H9 (cell line): ENCODE results near the gene UNC5B. TPM values are rescaled to one million over a fixed set of nuclear protein-coding genes. Genes with fewer than 3 reads are reported as not detected.

Source experiments
- DNase-seq: peaks from one replicate; pipeline ENCODE4 v3.0.0-alpha.2; 2017
- H2AFZ ChIP-seq: one replicate; pipeline ENCODE4 v1.6.1; 2013; ENCODE audit warnings: mild to moderate bottlenecking, low read length, control low read depth, moderate library complexity
- H2AK5ac ChIP-seq: 2 replicates; pipeline ENCODE4 v1.6.1; 2013; ENCODE audit warnings: low read length, control low read depth, mixed read lengths; ENCODE audit not compliant: insufficient read length
- H2BK120ac ChIP-seq: one replicate; pipeline ENCODE4 v1.6.1; 2013; ENCODE audit warnings: low read depth, mild to moderate bottlenecking, low read length, control low read depth, inconsistent platforms; ENCODE audit not compliant: poor library complexity, severe bottlenecking
- H2BK12ac ChIP-seq: 2 replicates; pipeline ENCODE4 v1.6.1; 2013; ENCODE audit warnings: low read length, control low read depth, mixed read lengths, low read depth; ENCODE audit not compliant: insufficient read length
- H2BK15ac ChIP-seq: 2 replicates; pipeline ENCODE4 v1.6.1; 2013; ENCODE audit warnings: low read depth, low read length, control low read depth
- H2BK20ac ChIP-seq: one replicate; pipeline ENCODE4 v1.6.1; 2013; ENCODE audit warnings: low read depth, mild to moderate bottlenecking, low read length, control low read depth, inconsistent platforms; ENCODE audit not compliant: poor library complexity, severe bottlenecking
- H2BK5ac ChIP-seq: 2 replicates; pipeline ENCODE4 v1.6.1; 2013; ENCODE audit warnings: low read length, control low read depth, mixed read lengths; ENCODE audit not compliant: insufficient read length
- H3K14ac ChIP-seq: 2 replicates; pipeline ENCODE4 v1.6.1; 2013; ENCODE audit warnings: low read length, control low read depth; ENCODE audit not compliant: insufficient read depth
- H3K18ac ChIP-seq: 2 replicates; pipeline ENCODE4 v1.6.1; 2013; ENCODE audit warnings: low read depth, mild to moderate bottlenecking, mixed read lengths, low read length, control low read depth; ENCODE audit not compliant: insufficient read length
- H3K23ac ChIP-seq: 2 replicates; pipeline ENCODE4 v1.6.1; 2013; ENCODE audit warnings: low read length, control low read depth, mixed read lengths, low read depth; ENCODE audit not compliant: insufficient read length
- H3K23me2 ChIP-seq: 2 replicates; pipeline ENCODE4 v1.6.1; 2013; ENCODE audit warnings: low read depth, mild to moderate bottlenecking, mixed read lengths, low read length, control low read depth; ENCODE audit not compliant: insufficient read length, poor library complexity, severe bottlenecking
- H3K27ac ChIP-seq: 2 replicates; pipeline ENCODE4 v1.5.1; 2013; ENCODE audit warnings: low read length, control low read depth, mixed read lengths, low read depth; ENCODE audit not compliant: insufficient read length
- H3K27me3 ChIP-seq: 2 replicates; pipeline ENCODE4 v1.6.1; 2013; ENCODE audit warnings: low read length, control low read depth, inconsistent platforms; ENCODE audit not compliant: insufficient read depth
- H3K4ac ChIP-seq: 2 replicates; pipeline ENCODE4 v1.6.1; 2013; ENCODE audit warnings: low read depth, mild to moderate bottlenecking, control low read depth, inconsistent platforms, low read length, moderate library complexity
- H3K4me1 ChIP-seq: 2 replicates; pipeline ENCODE4 v1.6.1; 2013; ENCODE audit warnings: low read length, control low read depth, inconsistent platforms; ENCODE audit not compliant: insufficient read depth
- H3K4me2 ChIP-seq: 2 replicates; pipeline ENCODE4 v1.6.1; 2013; ENCODE audit warnings: low read length, control low read depth, mixed read lengths; ENCODE audit not compliant: insufficient read length, insufficient read depth
- H3K56ac ChIP-seq: 2 replicates; pipeline ENCODE4 v1.6.1; 2013; ENCODE audit warnings: low read depth, mild to moderate bottlenecking, mixed read lengths, low read length, control low read depth; ENCODE audit not compliant: insufficient read length
- H3K79me1 ChIP-seq: 2 replicates; pipeline ENCODE4 v1.6.1; 2013; ENCODE audit warnings: low read depth, mild to moderate bottlenecking, moderate library complexity, low read length, control low read depth, inconsistent platforms; ENCODE audit not compliant: insufficient read depth, poor library complexity, severe bottlenecking
- H3K79me2 ChIP-seq: 2 replicates; pipeline ENCODE4 v1.6.1; 2013; ENCODE audit warnings: low read length, control low read depth, inconsistent platforms; ENCODE audit not compliant: insufficient read depth
- H3K9ac ChIP-seq: 2 replicates; pipeline ENCODE4 v1.6.1; 2013; ENCODE audit warnings: low read length, control low read depth, mixed read lengths; ENCODE audit not compliant: insufficient read length; ENCODE audit errors: extremely low read depth
- H3K9me3 ChIP-seq: one replicate; pipeline ENCODE4 v1.6.1; 2013; ENCODE audit warnings: low read depth, low read length, inconsistent platforms; ENCODE audit not compliant: control insufficient read depth
- H3T11ph ChIP-seq: one replicate; pipeline ENCODE4 v1.6.1; 2013; ENCODE audit warnings: mild to moderate bottlenecking, low read length, control low read depth, inconsistent platforms
- H4K20me1 ChIP-seq: one replicate; pipeline ENCODE4 v1.6.1; 2013; ENCODE audit not compliant: control insufficient read depth, insufficient read length, insufficient read depth
- H4K5ac ChIP-seq: 2 replicates; pipeline ENCODE4 v1.6.1; 2013; ENCODE audit warnings: low read depth, mild to moderate bottlenecking, mixed read lengths, low read length, control low read depth; ENCODE audit not compliant: insufficient read length
- H4K8ac ChIP-seq: replicated peaks from 2 replicates; pipeline ENCODE4 v1.6.1; 2013; ENCODE audit warnings: low read length, control low read depth, mixed read lengths, low read depth; ENCODE audit not compliant: insufficient read length
- H4K91ac ChIP-seq: 2 replicates; pipeline ENCODE4 v1.6.1; 2013; ENCODE audit warnings: low read depth, mild to moderate bottlenecking, moderate library complexity, mixed read lengths, low read length, control low read depth; ENCODE audit not compliant: insufficient read length
- H3K27ac Mint-ChIP-seq, 3 experiments: 2 replicates in 2 of 3; 3 replicates in 1 of 3; pipeline ENCODE4 v1.8.0; 2020 to 2021; ENCODE audit warnings: mixed read lengths in 3 of 3, mild to moderate bottlenecking in 1 of 3, moderate library complexity in 1 of 3
- H3K27me3 Mint-ChIP-seq: 2 replicates; pipeline ENCODE4 v1.8.0; 2021; ENCODE audit warnings: low read depth, mild to moderate bottlenecking, moderate library complexity, mixed read lengths
- H3K36me3 Mint-ChIP-seq, 3 experiments: 2 replicates in 2 of 3; 3 replicates in 1 of 3; pipeline ENCODE4 v1.8.0; 2020 to 2021; ENCODE audit warnings: low read depth in 3 of 3, mixed read lengths in 3 of 3; ENCODE audit not compliant: insufficient read depth in 1 of 3
- H3K4me1 Mint-ChIP-seq, 2 experiments: 2 replicates each; pipeline ENCODE4 v1.8.0; 2020; ENCODE audit warnings: mixed read lengths in 2 of 2
- H3K4me3 Mint-ChIP-seq, 2 experiments: 2 replicates in 1 of 2; 3 replicates in 1 of 2; pipeline ENCODE4 v1.8.0; 2020 to 2021; ENCODE audit warnings: mild to moderate bottlenecking in 2 of 2, mixed read lengths in 2 of 2, moderate library complexity in 1 of 2
- H3K9me3 Mint-ChIP-seq, 2 experiments: 2 replicates in 1 of 2; 3 replicates in 1 of 2; pipeline ENCODE4 v1.8.0; 2020; ENCODE audit warnings: mild to moderate bottlenecking in 2 of 2, mixed read lengths in 2 of 2, moderate library complexity in 1 of 2
- WGBS: extraction: QIAGEN DNeasy Blood & Tissue Kit; methylation state at CpG from one replicate; pipeline ENCODE4 v1.1.7; 2013; ENCODE audit warnings: missing lambda C conversion rate, low lambda C conversion rate, mixed read lengths; ENCODE audit not compliant: insufficient read length; ENCODE audit errors: extremely low coverage; 5-methylcytosine and 5-hydroxymethylcytosine counted together
- total RNA-seq: library from RNA; stranded (reverse); gene quantifications from 2 replicates; pipeline ENCODE4 v1.2.1, GENCODE V29; 2021
- TF ChIP-seq, protein P1 (sequence below): fragments of 200-600 bp; sonication (generic); conservative IDR thresholded peaks from 3 replicates; pipeline ENCODE4 v1.8.0; 2021; ENCODE audit warnings: antibody characterized with exemption, mild to moderate bottlenecking

Gene UNC5B
- total RNA-seq, 1 experiment from 2014 or later: 28.4 TPM

DNA sequence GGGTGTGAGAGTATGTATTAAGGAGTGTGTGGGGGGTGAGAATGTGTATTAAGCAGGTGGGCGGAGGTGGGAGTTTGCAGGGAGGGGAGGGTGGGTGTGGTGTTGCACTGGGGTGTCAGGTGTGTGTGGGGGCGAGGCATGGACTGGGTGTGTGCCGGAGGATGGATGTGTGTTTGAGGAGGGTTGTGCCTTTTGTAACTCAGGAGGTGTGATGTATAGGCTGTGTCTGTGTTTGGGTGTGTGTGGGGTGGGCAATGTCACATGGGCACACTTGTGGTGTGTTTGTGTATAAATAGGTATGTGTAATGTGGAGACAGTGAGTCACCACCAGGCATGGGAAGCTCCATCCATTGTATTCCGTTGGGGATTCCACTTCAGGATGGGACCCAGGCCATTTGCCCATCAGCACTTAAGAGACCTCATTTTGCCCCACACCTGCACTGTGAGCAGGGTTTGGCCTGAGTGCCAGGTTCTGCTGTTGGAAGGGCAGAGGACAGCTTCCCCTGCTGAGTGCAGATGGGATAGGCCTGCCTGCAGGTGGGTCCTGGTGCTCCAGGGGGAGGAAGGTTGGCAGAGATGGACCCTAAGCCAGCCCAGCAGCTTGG lies 5.8 kb downstream of the UNC5B start:
- no peak overlapping the region for H4K5ac ChIP-seq
- no peaks in the 10 kb centered on the region for H3K79me1 ChIP-seq
- peaks cover 10% of the 10 kb centered on the region for H3K23me2 ChIP-seq
- H2AFZ ChIP-seq: no peak overlapping the region
- no CpG with 5 or more reads among the region's 4 CpGs for WGBS
- H4K20me1 ChIP-seq: peaks cover 3% of the 10 kb centered on the region
- no peaks in the 10 kb centered on the region for H3K9me3 ChIP-seq
- no peak overlapping the region for H2BK15ac ChIP-seq
- Mint-ChIP-seq H3K27me3 (peaks cover 31% of the 10 kb centered on the region), H3K27ac (peak overlapping the region in 2 of 3 experiments; percentile 68 to 82; a peak in 3 of 7 replicates), H3K9me3 (no peaks in the 10 kb centered on the region; a peak in 1 of 5 replicates), H3K36me3 (peaks cover 0 to 5% (median 0%) of the 10 kb centered on the region in 3 experiments; a peak in 2 of 7 replicates), H3K4me3 (peak overlapping the region; percentile 66 to 81), H3K4me1 (peaks cover 65 to 79% of the 10 kb centered on the region in 2 experiments)
- H3K4ac ChIP-seq: no peak overlapping the region
- H3T11ph ChIP-seq: no peak overlapping the region
- H4K8ac ChIP-seq: no peak overlapping the region
- no peak overlapping the region for H4K91ac ChIP-seq
- no peak overlapping the region for H3K14ac ChIP-seq
- no peak overlapping the region for H2AK5ac ChIP-seq
- no peak overlapping the region for H3K56ac ChIP-seq
- no peak overlapping the region for H2BK12ac ChIP-seq
- H3K4me1 ChIP-seq: peaks cover 27% of the 10 kb centered on the region; the same call in 1 of the 2 replicates
- H3K4me2 ChIP-seq: peak overlapping the region; percentile 47
- H2BK5ac ChIP-seq: no peak overlapping the region
- TF ChIP-seq, protein P1, sequence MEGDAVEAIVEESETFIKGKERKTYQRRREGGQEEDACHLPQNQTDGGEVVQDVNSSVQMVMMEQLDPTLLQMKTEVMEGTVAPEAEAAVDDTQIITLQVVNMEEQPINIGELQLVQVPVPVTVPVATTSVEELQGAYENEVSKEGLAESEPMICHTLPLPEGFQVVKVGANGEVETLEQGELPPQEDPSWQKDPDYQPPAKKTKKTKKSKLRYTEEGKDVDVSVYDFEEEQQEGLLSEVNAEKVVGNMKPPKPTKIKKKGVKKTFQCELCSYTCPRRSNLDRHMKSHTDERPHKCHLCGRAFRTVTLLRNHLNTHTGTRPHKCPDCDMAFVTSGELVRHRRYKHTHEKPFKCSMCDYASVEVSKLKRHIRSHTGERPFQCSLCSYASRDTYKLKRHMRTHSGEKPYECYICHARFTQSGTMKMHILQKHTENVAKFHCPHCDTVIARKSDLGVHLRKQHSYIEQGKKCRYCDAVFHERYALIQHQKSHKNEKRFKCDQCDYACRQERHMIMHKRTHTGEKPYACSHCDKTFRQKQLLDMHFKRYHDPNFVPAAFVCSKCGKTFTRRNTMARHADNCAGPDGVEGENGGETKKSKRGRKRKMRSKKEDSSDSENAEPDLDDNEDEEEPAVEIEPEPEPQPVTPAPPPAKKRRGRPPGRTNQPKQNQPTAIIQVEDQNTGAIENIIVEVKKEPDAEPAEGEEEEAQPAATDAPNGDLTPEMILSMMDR: no peak
- no peak overlapping the region for H3K27ac ChIP-seq
- H3K18ac ChIP-seq: no peak overlapping the region
- DNase-seq: peak; percentile 35
- H3K27me3 ChIP-seq: no peaks in the 10 kb centered on the region; the same call in 1 of the 2 replicates
- no peaks in the 10 kb centered on the region; the same call in 1 of the 2 replicates for H3K79me2 ChIP-seq
- no peak overlapping the region for H3K23ac ChIP-seq
- H3K9ac ChIP-seq: no peak overlapping the region
- H2BK20ac ChIP-seq: no peak overlapping the region
- H2BK120ac ChIP-seq: no peak overlapping the region
